ENCODE results near the gene PCDH15. TPM values are rescaled to one million over a fixed set of nuclear protein-coding genes. Genes with fewer than 3 reads are reported as not detected.

PCDH15 gene
- total RNA-seq, 2 experiments from 2014 or later: not detected

DNA sequence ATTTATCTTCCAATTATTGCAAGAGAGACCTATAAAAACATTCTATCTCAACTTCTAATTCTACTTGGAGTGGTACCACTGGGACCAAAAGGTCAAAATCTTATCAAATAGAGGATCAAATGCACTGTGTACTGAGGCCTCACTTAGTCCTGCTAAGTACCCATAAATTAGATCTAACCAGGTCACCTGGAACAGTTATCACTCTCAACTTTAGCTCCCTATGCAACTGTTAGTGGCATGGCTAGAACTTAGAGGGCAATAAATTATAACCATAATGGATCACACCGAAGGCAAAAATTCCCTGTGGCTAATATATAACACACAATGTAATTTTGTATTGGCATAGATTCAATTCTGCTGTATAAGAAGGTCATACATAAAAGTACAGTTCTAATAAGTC, 428.9 kb downstream of the PCDH15 start:
- intact Hi-C loops (cut with micrococcal nuclease; ENCODE audit: unreplicated experiment): no loop called here
- Histone ChIP-seq H3K4me2 (ENCODE audit: low read length) (no peak overlapping the region), H3K79me2 (ENCODE audit: insufficient read depth, low read depth, low read length) (no peaks in the 10 kb centered on the region), H3K9me2 (ENCODE audit: insufficient read depth, low read length) (no peaks in the 10 kb centered on the region), H3K9me3 (ENCODE audit: low read length) (no peaks in the 10 kb centered on the region), H3K36me3 (ENCODE audit: insufficient read depth, low read length) (no peaks in the 10 kb centered on the region), H3K4me3 (ENCODE audit: low read depth, low read length, poor library complexity, severe bottlenecking) (no peak overlapping the region), H3K4me1 (ENCODE audit: insufficient read depth, low read length, poor library complexity, severe bottlenecking) (no peaks in the 10 kb centered on the region), H4K20me1 (ENCODE audit: insufficient read depth, low read length) (no peaks in the 10 kb centered on the region), H2AFZ (ENCODE audit: low read length) (no peak overlapping the region), H3K27ac (ENCODE audit: low read depth, low read length, poor library complexity, severe bottlenecking) (no peak overlapping the region)
- ChIA-PET POLR2A (no interaction called here), CTCF (ENCODE audit: unreplicated experiment) (no interaction called here)
- no peak for DNase-seq (ENCODE audit: low spot score)
- no peak for TF ChIP-seq EZH2phosphoT487 (IDR thresholded peaks at IDR 0.05; ENCODE audit: borderline replicate concordance, low read depth, low read length)
- TF ChIP-seq, protein P1, sequence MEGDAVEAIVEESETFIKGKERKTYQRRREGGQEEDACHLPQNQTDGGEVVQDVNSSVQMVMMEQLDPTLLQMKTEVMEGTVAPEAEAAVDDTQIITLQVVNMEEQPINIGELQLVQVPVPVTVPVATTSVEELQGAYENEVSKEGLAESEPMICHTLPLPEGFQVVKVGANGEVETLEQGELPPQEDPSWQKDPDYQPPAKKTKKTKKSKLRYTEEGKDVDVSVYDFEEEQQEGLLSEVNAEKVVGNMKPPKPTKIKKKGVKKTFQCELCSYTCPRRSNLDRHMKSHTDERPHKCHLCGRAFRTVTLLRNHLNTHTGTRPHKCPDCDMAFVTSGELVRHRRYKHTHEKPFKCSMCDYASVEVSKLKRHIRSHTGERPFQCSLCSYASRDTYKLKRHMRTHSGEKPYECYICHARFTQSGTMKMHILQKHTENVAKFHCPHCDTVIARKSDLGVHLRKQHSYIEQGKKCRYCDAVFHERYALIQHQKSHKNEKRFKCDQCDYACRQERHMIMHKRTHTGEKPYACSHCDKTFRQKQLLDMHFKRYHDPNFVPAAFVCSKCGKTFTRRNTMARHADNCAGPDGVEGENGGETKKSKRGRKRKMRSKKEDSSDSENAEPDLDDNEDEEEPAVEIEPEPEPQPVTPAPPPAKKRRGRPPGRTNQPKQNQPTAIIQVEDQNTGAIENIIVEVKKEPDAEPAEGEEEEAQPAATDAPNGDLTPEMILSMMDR (conservative IDR thresholded peaks at IDR 0.05; ENCODE audit: low read length): no peak
- BruUV-seq (replicated peaks): no TSS peak

DNA sequence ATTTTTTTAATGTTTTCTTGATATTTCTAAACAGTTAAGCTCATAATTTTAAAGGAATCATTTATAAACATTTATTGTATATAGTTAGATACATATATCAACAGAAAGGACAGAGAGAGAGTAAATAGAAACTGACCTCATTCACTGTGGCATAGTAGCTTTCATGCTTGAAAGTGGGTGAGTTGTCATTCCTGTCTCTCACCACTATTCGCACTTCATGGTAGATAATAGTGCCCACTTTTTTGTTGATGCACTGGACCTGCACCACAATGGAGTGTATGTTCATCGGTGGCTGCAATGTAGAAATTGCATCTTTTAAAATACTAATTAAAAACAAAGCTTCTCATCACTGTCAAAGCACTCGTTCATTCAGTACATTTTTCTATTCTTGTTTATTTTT, 432.0 kb downstream of the PCDH15 start:
- Histone ChIP-seq H3K27ac (ENCODE audit: low read depth, low read length, poor library complexity, severe bottlenecking) (no peak overlapping the region), H3K4me1 (ENCODE audit: insufficient read depth, low read length, poor library complexity, severe bottlenecking) (no peaks in the 10 kb centered on the region), H3K9me2 (ENCODE audit: insufficient read depth, low read length) (no peaks in the 10 kb centered on the region), H3K36me3 (ENCODE audit: insufficient read depth, low read length) (no peaks in the 10 kb centered on the region), H3K79me2 (ENCODE audit: insufficient read depth, low read depth, low read length) (no peaks in the 10 kb centered on the region), H4K20me1 (ENCODE audit: insufficient read depth, low read length) (no peaks in the 10 kb centered on the region), H3K9me3 (ENCODE audit: low read length) (no peaks in the 10 kb centered on the region), H3K4me2 (ENCODE audit: low read length) (no peak overlapping the region), H2AFZ (ENCODE audit: low read length) (no peak overlapping the region), H3K4me3 (ENCODE audit: low read depth, low read length, poor library complexity, severe bottlenecking) (no peak overlapping the region)
- no TSS peak for BruUV-seq (replicated peaks)
- TF ChIP-seq EZH2phosphoT487 (IDR thresholded peaks at IDR 0.05; ENCODE audit: borderline replicate concordance, low read depth, low read length): no peak
- TF ChIP-seq, protein P1 (conservative IDR thresholded peaks at IDR 0.05; ENCODE audit: low read length): no peak
- no peak for DNase-seq (ENCODE audit: low spot score)
- POLR2A ChIA-PET: interaction anchor here (0.5 to 0.9 kb wide), 2 partner anchors 9 to 25 kb away, joined by 3 to 5 read pairs; no protein-coding TSS in a partner anchor
- intact Hi-C loops (cut with micrococcal nuclease; ENCODE audit: unreplicated experiment): no loop called here
- CTCF ChIA-PET (ENCODE audit: unreplicated experiment): no interaction called here

DNA sequence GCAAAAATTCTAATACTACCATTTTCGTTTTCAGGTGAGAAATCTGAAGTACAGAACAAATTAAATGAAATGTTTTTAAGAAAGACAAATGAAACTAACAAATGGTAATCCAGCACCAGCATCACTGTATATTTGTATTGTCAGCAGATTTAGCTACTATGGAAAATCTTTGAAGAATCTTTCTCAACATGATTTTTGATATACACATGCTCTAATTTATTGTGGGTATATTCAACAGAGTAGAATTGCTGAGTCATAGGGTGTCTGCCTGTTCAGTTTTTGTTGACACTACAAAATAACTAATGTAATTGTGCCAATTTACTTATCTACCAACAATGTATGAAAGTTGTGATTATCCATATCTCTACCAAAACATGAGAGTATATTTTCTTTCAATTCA, 437.6 kb downstream of the PCDH15 start:
- no peak overlapping the region for H3K4me2 ChIP-seq (ENCODE audit: low read length)
- CTCF ChIA-PET (ENCODE audit: unreplicated experiment): no interaction called here
- no peak for DNase-seq (ENCODE audit: low spot score)
- H3K4me3 ChIP-seq (ENCODE audit: low read depth, low read length, poor library complexity, severe bottlenecking): no peak overlapping the region
- H3K27ac ChIP-seq (ENCODE audit: low read depth, low read length, poor library complexity, severe bottlenecking): no peak overlapping the region
- POLR2A ChIA-PET: no interaction called here
- no peaks in the 10 kb centered on the region for H3K36me3 ChIP-seq (ENCODE audit: insufficient read depth, low read length)
- no peaks in the 10 kb centered on the region for H4K20me1 ChIP-seq (ENCODE audit: insufficient read depth, low read length)
- H3K9me3 ChIP-seq (ENCODE audit: low read length): no peaks in the 10 kb centered on the region
- no peaks in the 10 kb centered on the region for H3K4me1 ChIP-seq (ENCODE audit: insufficient read depth, low read length, poor library complexity, severe bottlenecking)
- no peak overlapping the region for H2AFZ ChIP-seq (ENCODE audit: low read length)
- H3K79me2 ChIP-seq (ENCODE audit: insufficient read depth, low read depth, low read length): no peaks in the 10 kb centered on the region
- no peaks in the 10 kb centered on the region for H3K9me2 ChIP-seq (ENCODE audit: insufficient read depth, low read length)
- intact Hi-C loops (cut with micrococcal nuclease; ENCODE audit: unreplicated experiment): no loop called here
- no TSS peak for BruUV-seq (replicated peaks)
- TF ChIP-seq, protein P1 (conservative IDR thresholded peaks at IDR 0.05; ENCODE audit: low read length): no peak
- TF ChIP-seq EZH2phosphoT487 (IDR thresholded peaks at IDR 0.05; ENCODE audit: borderline replicate concordance, low read depth, low read length): no peak

Measured in OCI-LY7 (cell line).